Fibroblast of lung (primary cell): ENCODE measurements around the gene GALNT17.

Experiments used
- EZH2 ChIP-seq: IDR thresholded peaks from 2 replicates; pipeline ENCODE4 v1.5.1; 2012; ENCODE audit warnings: low read length, control low read depth, mild to moderate bottlenecking; ENCODE audit errors: missing control alignments
- TF ChIP-seq, protein P1 (sequence below), 2 donors: IDR thresholded peaks in 1 of 2; conservative IDR thresholded peaks in 1 of 2; 1 replicate in 1 of 2; 2 replicates in 1 of 2; pipeline ENCODE4 v1.5.1; 2011 to 2012; ENCODE audit warnings: low read length in 2 of 2, control low read depth in 1 of 2, inconsistent platforms in 1 of 2, low read depth in 1 of 2, mild to moderate bottlenecking in 1 of 2

DNA sequence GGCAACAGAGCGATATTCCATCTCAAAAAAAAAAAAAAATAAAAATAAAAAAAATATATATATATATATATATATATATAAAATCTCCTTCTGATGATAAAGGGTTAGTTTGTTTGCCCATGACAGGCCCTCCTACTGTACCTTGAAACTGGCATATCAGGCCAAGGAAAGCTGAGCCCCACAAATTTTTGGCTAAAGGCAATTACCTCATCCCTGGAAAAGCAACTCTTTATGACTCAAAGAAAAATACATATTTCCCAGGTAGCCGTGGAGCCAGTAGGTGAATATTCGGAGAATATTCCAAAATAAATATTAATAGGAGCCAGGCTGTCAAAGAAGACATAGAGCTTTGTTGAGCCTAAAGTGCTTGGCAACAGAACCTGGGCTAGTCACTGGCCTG, 245.1 kb downstream of the GALNT17 start:
- TF ChIP-seq, protein P1, sequence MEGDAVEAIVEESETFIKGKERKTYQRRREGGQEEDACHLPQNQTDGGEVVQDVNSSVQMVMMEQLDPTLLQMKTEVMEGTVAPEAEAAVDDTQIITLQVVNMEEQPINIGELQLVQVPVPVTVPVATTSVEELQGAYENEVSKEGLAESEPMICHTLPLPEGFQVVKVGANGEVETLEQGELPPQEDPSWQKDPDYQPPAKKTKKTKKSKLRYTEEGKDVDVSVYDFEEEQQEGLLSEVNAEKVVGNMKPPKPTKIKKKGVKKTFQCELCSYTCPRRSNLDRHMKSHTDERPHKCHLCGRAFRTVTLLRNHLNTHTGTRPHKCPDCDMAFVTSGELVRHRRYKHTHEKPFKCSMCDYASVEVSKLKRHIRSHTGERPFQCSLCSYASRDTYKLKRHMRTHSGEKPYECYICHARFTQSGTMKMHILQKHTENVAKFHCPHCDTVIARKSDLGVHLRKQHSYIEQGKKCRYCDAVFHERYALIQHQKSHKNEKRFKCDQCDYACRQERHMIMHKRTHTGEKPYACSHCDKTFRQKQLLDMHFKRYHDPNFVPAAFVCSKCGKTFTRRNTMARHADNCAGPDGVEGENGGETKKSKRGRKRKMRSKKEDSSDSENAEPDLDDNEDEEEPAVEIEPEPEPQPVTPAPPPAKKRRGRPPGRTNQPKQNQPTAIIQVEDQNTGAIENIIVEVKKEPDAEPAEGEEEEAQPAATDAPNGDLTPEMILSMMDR (conservative IDR thresholded peaks at IDR 0.05 in 1 of 2, IDR thresholded peaks at IDR 0.05 in 1 of 2; ENCODE audit: low read depth in 1 of 2, low read length in 2 of 2) = no peak
- TF ChIP-seq EZH2 = no peak
